NCI-H1092 treated with DMSO at 0.1 percent for 48 hours (cell line): ENCODE data around the gene EXOC6B.

Experiments used
- DNase-seq: peaks from one replicate; lab custom pipeline; 2025; lab: John Stamatoyannopoulos, UW

The EXOC6B gene

GRCh38 chr2:72166279-72166678 is 659.6 kb downstream of the EXOC6B start:
- no peak for DNase-seq

- no peak for DNase-seq
These were observed 660.0 kb downstream of the EXOC6B start for GRCh38 chr2:72165792-72166191.

GRCh38 chr2:72162574-72162973 is 663.3 kb downstream of the EXOC6B start:
- DNase-seq = no peak

- DNase-seq = no peak
These were observed 666.4 kb downstream of the EXOC6B start for GRCh38 chr2:72159211-72159993.

- no peak for DNase-seq
These were observed 667.7 kb downstream of the EXOC6B start for GRCh38 chr2:72157871-72158771.

GRCh38 chr2:72156872-72157271 is 669.0 kb downstream of the EXOC6B start:
- DNase-seq = no peak

- DNase-seq = no peak
These were observed 670.1 kb downstream of the EXOC6B start for GRCh38 chr2:72155737-72156136.

- DNase-seq = no peak
These were observed 670.7 kb downstream of the EXOC6B start for GRCh38 chr2:72155151-72155550.

- no peak for DNase-seq
These were observed 671.4 kb downstream of the EXOC6B start for GRCh38 chr2:72154386-72154975.

GRCh38 chr2:72153924-72154323 is 671.9 kb downstream of the EXOC6B start:
- no peak for DNase-seq

- DNase-seq = no peak
These were observed 672.6 kb downstream of the EXOC6B start for GRCh38 chr2:72153026-72153791.

- no peak for DNase-seq
These were observed 674.9 kb downstream of the EXOC6B start for GRCh38 chr2:72150861-72151356.

GRCh38 chr2:72150157-72150860 is 675.5 kb downstream of the EXOC6B start:
- peak; percentile 71 for DNase-seq

GRCh38 chr2:72149556-72150156 is 676.2 kb downstream of the EXOC6B start:
- no peak for DNase-seq

- peak; percentile 10 for DNase-seq
These were observed 676.8 kb downstream of the EXOC6B start for GRCh38 chr2:72148837-72149555.

- DNase-seq = no peak
These were observed 677.6 kb downstream of the EXOC6B start for GRCh38 chr2:72148003-72148836.

- peak; percentile 27 for DNase-seq
These were observed 678.4 kb downstream of the EXOC6B start, which contains the start of gene CYP26B1 for GRCh38 chr2:72147303-72147971. Gene CYP26B1 (minus strand): TSS chr2:72147862. CDS start chr2:72147834, 28 bp downstream.
